K562 (cell line): ENCODE measurements around the gene JAG2. TPM values are rescaled to one million over a fixed set of nuclear protein-coding genes. Genes with fewer than 3 reads are reported as not detected.

Source experiments
- ATAC-seq: fragments of 200-7000 bp; cut with Tn5 transposase; 3 replicates; pipeline ENCODE4 v1.9.1; 2020; ENCODE audit warnings: moderate library complexity
- BruUV-seq: library from RNA; stranded (reverse); fragments of 400-500 nt; replicated peaks from 2 replicates; lab custom pipeline; 2021; lab: Mats Ljungman, UMichigan
- CTCF ChIA-PET: fragments of 300-600 bp; formaldehyde crosslinking; extraction: SDS; loops from one replicate; lab custom pipeline; 2021; ENCODE audit warnings: low intra/inter-chr PET ratio; lab: Yijun Ruan, JAX
- POLR2A ChIA-PET: fragments of 300-600, 350-650 bp; sonication (Branson Sonifier 250); formaldehyde crosslinking; extraction: SDS; loops from one replicate; lab custom pipeline; 2021; ENCODE audit warnings: antibody characterized with exemption, inconsistent platforms; lab: Yijun Ruan, JAX
- DNase-seq, 4 experiments: peaks; one replicate each; pipeline versions ENCODE4 v3.0.0 to v3.0.0-alpha.2; 2011 to 2018; ENCODE audit warnings: low spot score in 3 of 4, mixed read lengths in 3 of 4; ENCODE audit errors: extremely low read depth in 1 of 4
- FAIRE-seq: peaks from 2 replicates; lab custom pipeline; 2011; peaks lifted over from hg19 to GRCh38; lab: Jason Lieb, UNC
- H2AFZ ChIP-seq: 2 replicates; pipeline ENCODE4 v1.6.0; 2011; ENCODE audit warnings: low read depth, low read length, control low read depth, inconsistent platforms
- H3K27ac ChIP-seq: fragments of 200-600 bp; 3 replicates; pipeline ENCODE4 v1.8.0; 2011; ENCODE audit warnings: low read depth, mild to moderate bottlenecking, control low read depth, inconsistent platforms, low read length, moderate library complexity, mixed read lengths; ENCODE audit errors: extremely low read depth
- H3K27me3 ChIP-seq, 2 experiments: fragments of 300-600 bp in 1 of 2; 2 replicates in 1 of 2; 3 replicates in 1 of 2; pipeline versions ENCODE4 v1.6.0 to v1.8.0; 2011; ENCODE audit warnings: inconsistent platforms in 2 of 2, low read length in 2 of 2, mild to moderate bottlenecking in 1 of 2, mixed read lengths in 1 of 2, moderate library complexity in 1 of 2; ENCODE audit not compliant: control insufficient read depth in 2 of 2, insufficient read depth in 2 of 2
- H3K36me3 ChIP-seq: fragments of 300-600 bp; 3 replicates; pipeline ENCODE4 v1.8.0; 2011; ENCODE audit warnings: mild to moderate bottlenecking, low read length, inconsistent platforms; ENCODE audit not compliant: control insufficient read depth, insufficient read depth
- H3K4me1 ChIP-seq, 2 experiments: fragments of 200-600 bp in 1 of 2; replicated peaks in 1 of 2; 2 replicates in 1 of 2; 3 replicates in 1 of 2; pipeline versions ENCODE4 v1.5.1 to v1.8.0; 2011; ENCODE audit warnings: inconsistent platforms in 2 of 2, low read length in 2 of 2, mild to moderate bottlenecking in 1 of 2, mixed read lengths in 1 of 2, moderate library complexity in 1 of 2; ENCODE audit not compliant: control insufficient read depth in 2 of 2, insufficient read depth in 2 of 2
- H3K4me2 ChIP-seq: 2 replicates; pipeline ENCODE4 v1.6.1; 2011; ENCODE audit warnings: low read length, control low read depth, inconsistent platforms, mixed read lengths; ENCODE audit not compliant: insufficient read depth
- H3K4me3 ChIP-seq: fragments of 200-600 bp; sonication (generic), shearing (Covaris generic); 2 replicates; pipeline ENCODE4 v1.5.1; 2016; ENCODE audit warnings: control low read depth, inconsistent platforms
- H3K79me2 ChIP-seq: fragments of 200-600 bp; 3 replicates; pipeline ENCODE4 v1.8.0; 2011; ENCODE audit warnings: low read length, inconsistent platforms; ENCODE audit not compliant: control insufficient read depth, insufficient read depth
- H3K9ac ChIP-seq, 2 experiments: 2 replicates each; pipeline versions ENCODE4 v1.6.0 to v1.6.1; 2011; ENCODE audit warnings: low read depth in 2 of 2, low read length in 2 of 2, control low read depth in 1 of 2, inconsistent platforms in 1 of 2, mild to moderate bottlenecking in 1 of 2, mixed read lengths in 1 of 2; ENCODE audit not compliant: insufficient read depth in 1 of 2
- H3K9me1 ChIP-seq: one replicate; pipeline ENCODE4 v1.6.0; 2011; ENCODE audit warnings: inconsistent platforms, mild to moderate bottlenecking, low read length, moderate library complexity; ENCODE audit not compliant: control insufficient read depth, insufficient read depth
- H3K9me3 ChIP-seq: replicated peaks from 2 replicates; pipeline ENCODE4 v1.5.1; 2011; ENCODE audit warnings: low read depth, low read length, inconsistent platforms; ENCODE audit not compliant: control insufficient read depth, insufficient read depth
- H4K20me1 ChIP-seq: replicated peaks from 2 replicates; pipeline ENCODE4 v1.6.1; 2011; ENCODE audit warnings: low read length, inconsistent platforms, mixed read lengths; ENCODE audit not compliant: control insufficient read depth, insufficient read depth
- ATF1 ChIP-seq, 2 experiments: fragments of 450-650 bp in 1 of 2; IDR thresholded peaks; 2 replicates each; pipeline ENCODE4 v1.6.1; 2016; ENCODE audit warnings: missing compliant biosample characterization in 1 of 2, missing genetic modification characterization in 1 of 2
- CBX5 ChIP-seq: IDR thresholded peaks from 2 replicates; pipeline ENCODE4 v1.6.1; 2014; ENCODE audit warnings: low read depth, borderline replicate concordance
- EP400 ChIP-seq: fragments of 450-650 bp; IDR thresholded peaks from 2 replicates; pipeline ENCODE4 v1.6.1; 2017; ENCODE audit warnings: antibody characterized with exemption, mild to moderate bottlenecking, moderate library complexity
- GABPB1 ChIP-seq: sonication (generic); formaldehyde crosslinking; IDR thresholded peaks from 2 replicates; pipeline ENCODE4 v1.8.0; 2022; ENCODE audit warnings: mild to moderate bottlenecking, missing genetic modification reagents
- MCM5 ChIP-seq: fragments of 450-650 bp; IDR thresholded peaks from 2 replicates; pipeline ENCODE4 v1.6.1; 2016; ENCODE audit warnings: low read depth
- MYBL2 ChIP-seq, 2 experiments: fragments of 450-650 bp in 1 of 2; sonication (generic) in 1 of 2; formaldehyde crosslinking in 1 of 2; IDR thresholded peaks; 2 replicates each; pipeline versions ENCODE4 v1.6.1 to v1.8.1; 2017 to 2022; ENCODE audit warnings: borderline replicate concordance in 1 of 2, inconsistent platforms in 1 of 2, low read depth in 1 of 2, mild to moderate bottlenecking in 1 of 2, missing genetic modification reagents in 1 of 2, moderate library complexity in 1 of 2
- NR4A1 ChIP-seq, 2 experiments: fragments of 250-450 bp in 1 of 2; fragments of 450-650 bp in 1 of 2; sonication (Bioruptor Pico) in 1 of 2; IDR thresholded peaks; 2 replicates each; pipeline versions ENCODE4 v1.4.0 to v1.6.1; 2016 to 2020; ENCODE audit warnings: mild to moderate bottlenecking in 2 of 2, missing compliant biosample characterization in 1 of 2, missing genetic modification characterization in 1 of 2, moderate library complexity in 1 of 2
- PKNOX1 ChIP-seq: fragments of 450-650 bp; IDR thresholded peaks from 2 replicates; pipeline ENCODE4 v1.6.1; 2016
- POLR2A ChIP-seq: fragments of 450-650 bp; conservative IDR thresholded peaks from 2 replicates; pipeline ENCODE4 v1.6.1; 2016
- TAF9B ChIP-seq: fragments of 450-650 bp; IDR thresholded peaks from 2 replicates; pipeline ENCODE4 v1.6.1; 2018; ENCODE audit warnings: mild to moderate bottlenecking; ENCODE audit not compliant: partially characterized antibody
- ZBTB33 ChIP-seq: sonication (generic); formaldehyde crosslinking; IDR thresholded peaks from 2 replicates; pipeline ENCODE4 v1.8.1; 2023; ENCODE audit warnings: mild to moderate bottlenecking, missing genetic modification reagents
- ZNF79 ChIP-seq: fragments of 250-450 bp; sonication (Bioruptor Pico); IDR thresholded peaks from 2 replicates; pipeline ENCODE4 v1.4.0; 2020; ENCODE audit warnings: low read depth, mild to moderate bottlenecking, moderate library complexity
- WGBS: fragments of 100-300 bp; shearing (Covaris generic); methylation state at CpG from one replicate; pipeline ENCODE4 v1.1.6; 2016; ENCODE audit warnings: low coverage, mixed read lengths; ENCODE audit not compliant: insufficient coverage; ENCODE audit errors: missing lambda C conversion rate; 5-methylcytosine and 5-hydroxymethylcytosine counted together
- in situ Hi-C: fragments of 300-500 bp; cut with MboI; formaldehyde crosslinking; loops from 4 replicates; pipeline ENCODE4 v1.15.0; 2018; ENCODE audit warnings: inconsistent platforms, mixed read lengths
- intact Hi-C: fragments of 100-400 bp; cut with micrococcal nuclease; formaldehyde crosslinking; loops from 2 replicates; pipeline ENCODE4 v1.14.2; 2022
- polyA plus RNA-seq, 8 experiments: library from polyadenylated mRNA; depleted of rRNA in 4 of 8; stranded (reverse) in 5 of 8; unstranded in 3 of 8; fragments of >200 nt; fragmentation: Nextera tagmentation in 2 of 8; fragmentation: Illumina TruSeq in 1 of 8; extraction: Ambion mirVana in 2 of 8; extraction: Trizol in 1 of 8; gene quantifications; 2 replicates each; pipeline versions ENCODE4 v1.2.1 to v1.2.3, GENCODE V29; 2011 to 2014; ENCODE audit warnings: inconsistent platforms in 1 of 8, missing spikeins in 1 of 8
- total RNA-seq, 7 experiments: library from RNA; depleted of rRNA in 6 of 7; stranded (reverse); fragments of >200 nt in 6 of 7; fragmentation: Illumina TruSeq in 2 of 7; extraction: Trizol in 2 of 7; gene quantifications; 2 replicates each; pipeline versions ENCODE4 v1.2.1 to v1.2.3, GENCODE V29; 2011 to 2021; ENCODE audit warnings: low replicate concordance in 1 of 7

The JAG2 gene
- total and polyA plus RNA-seq, 9 of the 15 experiments (the other 6 are each of a cell fraction or from before 2014, with no cell fraction given) = 0.25 to 48.4 (median 8.6) TPM

DNA sequence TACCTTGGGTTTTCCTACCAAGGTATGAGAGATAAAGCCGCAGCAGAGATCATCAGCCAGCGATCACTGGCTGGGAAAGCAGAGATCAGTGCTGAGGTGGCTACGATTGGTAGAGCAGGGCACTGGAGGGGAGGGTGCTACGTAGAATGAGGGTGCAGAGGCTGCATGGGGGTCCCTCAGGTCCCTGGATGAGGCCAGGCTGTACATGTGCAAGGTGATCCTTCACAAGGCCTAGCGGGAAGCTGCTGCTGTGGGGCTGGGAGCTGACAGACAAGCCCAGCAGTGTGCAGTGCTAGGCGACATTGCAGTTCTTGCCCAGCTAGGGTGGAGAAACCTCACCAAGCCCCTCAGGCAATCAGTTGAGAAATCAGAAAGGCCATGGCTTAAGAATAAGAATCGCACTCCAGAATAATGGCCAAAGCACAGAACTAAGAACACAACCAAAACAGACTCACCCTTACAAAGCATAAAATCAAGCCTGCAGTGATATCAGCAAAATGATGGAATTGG, 66.2 kb downstream of the JAG2 start:
- WGBS = 3% methylated on average over 7 of the region's 7 CpGs
- Histone ChIP-seq H3K4me1 (peaks cover 0 to 5% of the 10 kb centered on the region in 2 experiments; a peak in 2 of 5 replicates), H3K27me3 (peaks cover 17 to 21% of the 10 kb centered on the region in 2 experiments; a peak in 4 of 5 replicates), H3K9me3 (peaks cover 4% of the 10 kb centered on the region), H3K79me2 (no peaks in the 10 kb centered on the region), H3K9ac (no peak overlapping the region), H4K20me1 (no peaks in the 10 kb centered on the region), H3K27ac (no peak overlapping the region), H3K4me2 (no peak overlapping the region), H3K9me1 (no peaks in the 10 kb centered on the region), H3K4me3 (no peak overlapping the region), H3K36me3 (no peaks in the 10 kb centered on the region), H2AFZ (no peak overlapping the region)
- TF ChIP-seq NR4A1 (CRISPR knock-in tag; IDR thresholded peaks at IDR 0.05) = no peak
- TF ChIP-seq NR4A1 (tag; IDR thresholded peaks at IDR 0.05) = no peak
- TF ChIP-seq ZBTB33 (CRISPR knock-in tag) = no peak
- no peak for TF ChIP-seq CBX5
- no peak for TF ChIP-seq MYBL2 (IDR thresholded peaks at IDR 0.05; ENCODE audit: low read depth)
- TF ChIP-seq MYBL2 (CRISPR knock-in tag; IDR thresholded peaks at IDR 0.05; ENCODE audit: borderline replicate concordance) = no peak
- TF ChIP-seq TAF9B = no peak
- TF ChIP-seq GABPB1 (CRISPR knock-in tag) = no peak
- no peak for TF ChIP-seq ZNF79 (CRISPR knock-in tag)
- no peak for TF ChIP-seq POLR2A
- TF ChIP-seq ATF1 (CRISPR knock-in tag; IDR thresholded peaks at IDR 0.05) = no peak
- TF ChIP-seq ATF1 (tag; IDR thresholded peaks at IDR 0.05) = no peak
- TF ChIP-seq PKNOX1 = no peak
- no peak for TF ChIP-seq EP400
- no peak for TF ChIP-seq MCM5
- FAIRE-seq = no peak
- ChIA-PET CTCF (no interaction called here), POLR2A (no interaction called here)
- BruUV-seq = no TSS peak
- in situ Hi-C loops (no loop called here), intact Hi-C loops (no loop called here)
- no peak for DNase-seq
- no peak for ATAC-seq
